ENCODE data around the gene TBC1D16.

GRCh38 chr17:79987935-79988184 is 47.8 kb downstream of the TBC1D16 start:
- TF ChIP-seq CTCF (conservative IDR thresholded peaks at IDR 0.05 in 1 of 2, IDR thresholded peaks at IDR 0.05 in 1 of 2; ENCODE audit: low read depth in 1 of 2, low read length in 2 of 2) (no peak), EZH2 (IDR thresholded peaks at IDR 0.05; ENCODE audit: low read length, missing control alignments) (no peak)
